HG02642 (cell line): ENCODE results near the gene LSAMP.
"Not testable (repeated sequence)": the region's sequence is repeated elsewhere in the genome, so short reads cannot be mapped to it uniquely, and the experiment has no call there.

Source experiments
- ATAC-seq: cut with Tn5 transposase; IDR thresholded peaks from one replicate; pipeline ENCODE4 v1.9.1; 2021; ENCODE audit warnings: mild to moderate bottlenecking; ENCODE audit not compliant: unreplicated experiment, poor library complexity

Gene LSAMP

GRCh38 chr3:115876876-115877614 is 568.2 kb downstream of the LSAMP start:
- no peak for ATAC-seq

GRCh38 chr3:115875460-115875859 is 569.8 kb downstream of the LSAMP start:
- no peak for ATAC-seq

- no peak for ATAC-seq
Observed at GRCh38 chr3:115871735-115872134, 573.6 kb downstream of the LSAMP start.

GRCh38 chr3:115864911-115865310 is 580.4 kb downstream of the LSAMP start:
- ATAC-seq, result no peak

GRCh38 chr3:115862849-115863248 is 582.4 kb downstream of the LSAMP start:
- no peak for ATAC-seq

- ATAC-seq, result no peak
Observed at GRCh38 chr3:115862099-115862498, 583.2 kb downstream of the LSAMP start.

GRCh38 chr3:115861166-115861733 is 584.0 kb downstream of the LSAMP start:
- no peak for ATAC-seq

GRCh38 chr3:115860766-115861165 is 584.5 kb downstream of the LSAMP start:
- no peak for ATAC-seq

GRCh38 chr3:115859002-115859807 is 586.1 kb downstream of the LSAMP start:
- no peak for ATAC-seq

GRCh38 chr3:115857518-115858136 is 587.7 kb downstream of the LSAMP start:
- ATAC-seq, result no peak

- no peak for ATAC-seq
Observed at GRCh38 chr3:115855911-115856310, 589.4 kb downstream of the LSAMP start.

- ATAC-seq, result no peak
Observed at GRCh38 chr3:115853104-115853503, 592.2 kb downstream of the LSAMP start.

- no peak for ATAC-seq
Observed at GRCh38 chr3:115852278-115852677, 593.0 kb downstream of the LSAMP start.

GRCh38 chr3:115851571-115851970 is 593.7 kb downstream of the LSAMP start:
- ATAC-seq, result no peak

- no peak for ATAC-seq
Observed at GRCh38 chr3:115848641-115849040, 596.6 kb downstream of the LSAMP start.

- no peak for ATAC-seq
Observed at GRCh38 chr3:115845986-115846385, 599.3 kb downstream of the LSAMP start.

- not testable (repeated sequence) for ATAC-seq
Observed at GRCh38 chr3:115844729-115845128, 600.6 kb downstream of the LSAMP start.

GRCh38 chr3:115843206-115843605 is 602.1 kb downstream of the LSAMP start:
- ATAC-seq, result no peak

- no peak for ATAC-seq
Observed at GRCh38 chr3:115839246-115839645, 606.0 kb downstream of the LSAMP start.

- no peak for ATAC-seq
Observed at GRCh38 chr3:115838786-115839185, 606.5 kb downstream of the LSAMP start.

GRCh38 chr3:115836944-115837343 is 608.3 kb downstream of the LSAMP start:
- ATAC-seq, result no peak
